Measurements from ENCODE around the gene TICAM1. TPM values are rescaled to one million over a fixed set of nuclear protein-coding genes. Genes with fewer than 3 reads are reported as not detected.

TICAM1 gene
- total RNA-seq, 2 experiments from 2014 or later = 14.7 to 15.0 TPM

DNA sequence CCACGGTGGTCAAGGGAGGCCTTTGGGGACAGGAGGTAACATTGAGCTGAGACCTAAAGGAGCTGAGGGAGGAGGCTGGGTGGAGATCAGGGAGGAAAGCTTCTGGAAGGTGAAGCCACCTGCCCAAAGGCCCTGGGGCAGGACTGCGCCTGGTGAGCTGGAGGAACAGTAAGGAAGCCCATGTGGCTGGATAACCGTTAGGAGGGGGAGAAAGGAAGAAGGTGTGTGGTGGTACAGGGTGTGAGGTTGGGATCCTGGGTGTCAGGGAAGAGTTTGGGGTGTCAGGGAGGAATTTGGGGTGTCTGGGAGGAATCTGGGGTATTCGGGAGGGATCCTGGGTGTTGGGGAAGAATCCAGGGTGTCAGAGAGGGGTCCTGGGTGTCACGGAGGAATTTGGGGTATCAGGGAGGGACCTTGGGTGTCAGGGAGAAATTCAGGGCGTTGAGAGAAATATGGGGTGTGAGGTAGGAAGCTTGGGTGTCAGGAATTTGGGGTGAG is 695 bp downstream of the TICAM1 start:
- Mint-ChIP-seq H3K9me3 (no peaks in the 10 kb centered on the region), H3K27ac (peak overlapping the region; percentile 90), H3K36me3 (ENCODE audit: low read depth) (peaks cover 19% of the 10 kb centered on the region), H3K27me3 (no peaks in the 10 kb centered on the region), H3K4me1 (ENCODE audit: low read depth) (peaks cover 32% of the 10 kb centered on the region), H3K4me3 (peak overlapping the region; percentile 93)
- H3K27me3 ChIP-seq (ENCODE audit: control insufficient read depth in 1 of 2, insufficient read depth in 2 of 2, low read length in 2 of 2) = no peaks in the 10 kb centered on the region
- H3K9me3 ChIP-seq (ENCODE audit: control insufficient read depth in 1 of 2, insufficient read depth in 1 of 2, low read length in 2 of 2) = no peaks in the 10 kb centered on the region
- POLR2A ChIA-PET = interaction anchor here (0.8 to 1.5 kb wide), 4 partner anchors 21 to 792 kb away, joined by 3 to 6 read pairs (median 4); partner anchors contain the start of genes FEM1A, KDM4B, SAFB and SAFB2
- peaks cover 28% of the 10 kb centered on the region for H3K4me1 ChIP-seq (ENCODE audit: insufficient read depth, low read length)
- no peak for DNase-seq
- CTCF ChIA-PET = interaction anchor here (0.8 to 2.3 kb wide), 4 partner anchors 20 to 81 kb away, joined by 3 to 11 read pairs (median 6); partner anchors contain the start of gene FEM1A
- H3K4me3 ChIP-seq (ENCODE audit: low read length) = peak overlapping the region; percentile 74
- peak overlapping the region; percentile 87 to 88 for H3K27ac ChIP-seq (ENCODE audit: low read depth in 1 of 2, low read length in 2 of 2)
- H3K36me3 ChIP-seq (ENCODE audit: insufficient read depth, low read length) = peaks cover 3% of the 10 kb centered on the region
- intact Hi-C loops (cut with DNase I, micrococcal nuclease) = no loop called here
- TF ChIP-seq, protein P1, sequence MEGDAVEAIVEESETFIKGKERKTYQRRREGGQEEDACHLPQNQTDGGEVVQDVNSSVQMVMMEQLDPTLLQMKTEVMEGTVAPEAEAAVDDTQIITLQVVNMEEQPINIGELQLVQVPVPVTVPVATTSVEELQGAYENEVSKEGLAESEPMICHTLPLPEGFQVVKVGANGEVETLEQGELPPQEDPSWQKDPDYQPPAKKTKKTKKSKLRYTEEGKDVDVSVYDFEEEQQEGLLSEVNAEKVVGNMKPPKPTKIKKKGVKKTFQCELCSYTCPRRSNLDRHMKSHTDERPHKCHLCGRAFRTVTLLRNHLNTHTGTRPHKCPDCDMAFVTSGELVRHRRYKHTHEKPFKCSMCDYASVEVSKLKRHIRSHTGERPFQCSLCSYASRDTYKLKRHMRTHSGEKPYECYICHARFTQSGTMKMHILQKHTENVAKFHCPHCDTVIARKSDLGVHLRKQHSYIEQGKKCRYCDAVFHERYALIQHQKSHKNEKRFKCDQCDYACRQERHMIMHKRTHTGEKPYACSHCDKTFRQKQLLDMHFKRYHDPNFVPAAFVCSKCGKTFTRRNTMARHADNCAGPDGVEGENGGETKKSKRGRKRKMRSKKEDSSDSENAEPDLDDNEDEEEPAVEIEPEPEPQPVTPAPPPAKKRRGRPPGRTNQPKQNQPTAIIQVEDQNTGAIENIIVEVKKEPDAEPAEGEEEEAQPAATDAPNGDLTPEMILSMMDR (IDR thresholded peaks at IDR 0.05) = no peak
- ATAC-seq (ENCODE audit: poor library complexity) = no peak

DNA sequence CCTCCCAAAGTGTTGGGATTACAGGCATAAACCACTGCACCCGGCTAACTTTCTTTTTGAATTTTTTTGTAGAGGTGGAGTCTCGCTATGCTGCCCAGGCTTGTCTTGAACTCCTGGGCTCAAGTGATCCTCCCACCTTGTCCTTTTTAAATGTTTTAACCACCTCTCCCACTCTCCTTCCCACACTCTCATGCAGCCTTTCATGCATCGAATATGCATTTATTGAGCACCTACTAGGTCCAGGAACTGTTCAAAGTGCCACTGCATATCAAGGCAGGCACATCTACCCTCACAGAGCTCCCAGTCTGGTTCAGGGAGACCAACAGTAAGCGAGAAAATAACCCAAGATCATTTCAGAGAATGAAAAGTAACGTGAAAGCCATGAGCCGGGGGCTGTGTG is 1.2 kb downstream of the TICAM1 start:
- H3K9me3 Mint-ChIP-seq = no peaks in the 10 kb centered on the region
- H3K27ac ChIP-seq (ENCODE audit: low read depth in 1 of 2, low read length in 2 of 2) = peak overlapping the region; percentile 87 to 88
- TF ChIP-seq, protein P1 (IDR thresholded peaks at IDR 0.05) = no peak
- peak overlapping the region; percentile 93 for H3K4me3 Mint-ChIP-seq
- peaks cover 28% of the 10 kb centered on the region for H3K4me1 ChIP-seq (ENCODE audit: insufficient read depth, low read length)
- ChIA-PET CTCF (interaction anchor here (1.2 to 2.3 kb wide), 2 partner anchors 21 kb away, joined by 4 to 11 read pairs; no protein-coding TSS in a partner anchor), POLR2A (interaction anchor here (1.5 kb wide), 1 partner anchor 138 kb away, joined by 6 read pairs; the partner anchor contains the start of gene KDM4B)
- ATAC-seq (ENCODE audit: poor library complexity) (no peak), DNase-seq (no peak)
- H3K4me3 ChIP-seq (ENCODE audit: low read length) = peak overlapping the region; percentile 74
- intact Hi-C loops (cut with DNase I, micrococcal nuclease) = no loop called here
- peaks cover 32% of the 10 kb centered on the region for H3K4me1 Mint-ChIP-seq (ENCODE audit: low read depth)
- peak overlapping the region; percentile 90 for H3K27ac Mint-ChIP-seq
- peaks cover 19% of the 10 kb centered on the region for H3K36me3 Mint-ChIP-seq (ENCODE audit: low read depth)
- peaks cover 3% of the 10 kb centered on the region for H3K36me3 ChIP-seq (ENCODE audit: insufficient read depth, low read length)
- H3K27me3 ChIP-seq (ENCODE audit: control insufficient read depth in 1 of 2, insufficient read depth in 2 of 2, low read length in 2 of 2) = no peaks in the 10 kb centered on the region
- no peaks in the 10 kb centered on the region for H3K27me3 Mint-ChIP-seq
- H3K9me3 ChIP-seq (ENCODE audit: control insufficient read depth in 1 of 2, insufficient read depth in 1 of 2, low read length in 2 of 2) = no peaks in the 10 kb centered on the region

DNA sequence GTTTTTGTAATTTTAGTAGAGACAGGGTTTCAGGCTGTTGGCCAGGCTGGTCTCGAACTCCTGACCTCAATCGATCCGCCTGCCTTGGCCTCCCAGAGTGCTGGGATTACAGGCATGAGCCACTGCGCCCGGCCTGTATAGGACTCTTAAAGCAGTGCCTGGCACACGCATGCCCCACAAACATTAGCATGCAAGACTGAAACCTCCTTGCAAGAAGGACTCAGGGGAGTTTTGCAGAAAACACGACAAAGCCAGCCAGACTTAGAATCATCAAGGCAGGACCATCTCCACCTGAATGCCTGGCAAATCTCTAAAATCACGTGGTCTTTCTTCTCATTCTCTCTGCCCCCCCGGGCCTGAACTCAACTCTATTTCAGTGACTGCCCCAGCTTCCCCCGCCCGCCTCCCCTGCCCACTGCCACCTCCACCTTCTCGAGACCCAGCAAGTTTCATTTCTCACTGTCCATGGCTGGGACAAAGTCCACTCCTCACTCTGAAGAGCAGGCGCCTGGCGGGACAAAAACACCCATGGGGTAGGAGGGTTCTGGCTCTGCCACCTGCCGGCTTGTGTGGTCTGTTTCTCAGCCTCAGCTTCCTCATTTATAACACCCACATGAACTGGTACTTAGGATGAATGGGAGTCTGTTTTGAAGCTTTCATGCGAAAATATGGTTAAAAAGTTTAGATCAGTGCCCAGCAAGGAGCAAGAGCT is 2.4 kb downstream of the TICAM1 start:
- Histone ChIP-seq H3K9me3 (ENCODE audit: control insufficient read depth in 1 of 2, insufficient read depth in 1 of 2, low read length in 2 of 2) (no peaks in the 10 kb centered on the region), H3K27ac (ENCODE audit: low read depth in 1 of 2, low read length in 2 of 2) (peak overlapping the region in 1 of 2 donors; percentile 50), H3K4me1 (ENCODE audit: insufficient read depth, low read length) (peaks cover 28% of the 10 kb centered on the region), H3K27me3 (ENCODE audit: control insufficient read depth in 1 of 2, insufficient read depth in 2 of 2, low read length in 2 of 2) (no peaks in the 10 kb centered on the region), H3K36me3 (ENCODE audit: insufficient read depth, low read length) (peaks cover 3% of the 10 kb centered on the region), H3K4me3 (ENCODE audit: low read length) (no peak overlapping the region)
- DNase-seq (peak in 2 of 14 experiments; percentile 55 to 56), ATAC-seq (ENCODE audit: poor library complexity) (no peak)
- Mint-ChIP-seq H3K9me3 (no peaks in the 10 kb centered on the region), H3K4me3 (peak overlapping the region; percentile 85), H3K36me3 (ENCODE audit: low read depth) (peaks cover 19% of the 10 kb centered on the region), H3K4me1 (ENCODE audit: low read depth) (peaks cover 32% of the 10 kb centered on the region), H3K27me3 (no peaks in the 10 kb centered on the region), H3K27ac (peak overlapping the region; percentile 90)
- intact Hi-C loops (cut with DNase I, micrococcal nuclease) = no loop called here
- ChIA-PET CTCF (interaction anchor here (1.2 to 2.3 kb wide), 2 partner anchors 20 to 22 kb away, joined by 4 to 11 read pairs; no protein-coding TSS in a partner anchor), POLR2A (no interaction called here)
- TF ChIP-seq, protein P1 (IDR thresholded peaks at IDR 0.05) = no peak
